ENCODE measurements around the gene BAIAP3.

- TF ChIP-seq CTCF (IDR thresholded peaks at IDR 0.05) (peak; percentile 61 to 83 (median 74)), POLR2A (IDR thresholded peaks at IDR 0.05) (no peak), EP300 (IDR thresholded peaks at IDR 0.05) (no peak)
Measured at GRCh38 chr16:1363501-1364041, 30.1 kb downstream of the BAIAP3 start.
